Measurements from ENCODE around the gene PTPRN.

Gene PTPRN

GRCh38 chr2:219308142-219309101 is 779 bp downstream of the PTPRN start:
- Histone ChIP-seq H3K9ac (ENCODE audit: low read length) (no peak overlapping the region), H3K4me3 (ENCODE audit: low read depth, low read length, poor library complexity, severe bottlenecking) (no peak overlapping the region), H3K9me2 (ENCODE audit: low read depth, low read length) (no peaks in the 10 kb centered on the region), H3K27me3 (ENCODE audit: insufficient read depth, low read length) (no peaks in the 10 kb centered on the region), H3K79me2 (ENCODE audit: insufficient read depth, low read length) (no peaks in the 10 kb centered on the region), H3K27ac (ENCODE audit: low read depth, low read length, poor library complexity, severe bottlenecking) (no peak overlapping the region), H3K4me1 (ENCODE audit: insufficient read depth, low read length, severe bottlenecking) (no peaks in the 10 kb centered on the region), H3K4me2 (ENCODE audit: low read length) (no peak overlapping the region), H2AFZ (ENCODE audit: low read length) (no peak overlapping the region), H3K36me3 (ENCODE audit: insufficient read depth, low read length) (no peaks in the 10 kb centered on the region), H3F3A (ENCODE audit: insufficient read depth, low read length) (no peaks in the 10 kb centered on the region), H3K9me3 (ENCODE audit: low read length) (no peaks in the 10 kb centered on the region), H4K20me1 (ENCODE audit: insufficient read depth, low read length) (no peaks in the 10 kb centered on the region)
- TF ChIP-seq EZH2 (IDR thresholded peaks at IDR 0.05; ENCODE audit: borderline replicate concordance, low read length), result no peak
- no peak for TF ChIP-seq CTCF (IDR thresholded peaks at IDR 0.05; ENCODE audit: low read length)

GRCh38 chr2:219306047-219306446 is 3.2 kb downstream of the PTPRN start:
- Histone ChIP-seq H3K27ac (ENCODE audit: low read depth, low read length, poor library complexity, severe bottlenecking) (no peak overlapping the region), H2AFZ (ENCODE audit: low read length) (no peak overlapping the region), H3K9me2 (ENCODE audit: low read depth, low read length) (no peaks in the 10 kb centered on the region), H3K36me3 (ENCODE audit: insufficient read depth, low read length) (no peaks in the 10 kb centered on the region), H3K4me2 (ENCODE audit: low read length) (no peak overlapping the region), H3K4me1 (ENCODE audit: insufficient read depth, low read length, severe bottlenecking) (no peaks in the 10 kb centered on the region), H3K9me3 (ENCODE audit: low read length) (no peaks in the 10 kb centered on the region), H3F3A (ENCODE audit: insufficient read depth, low read length) (no peaks in the 10 kb centered on the region), H3K9ac (ENCODE audit: low read length) (no peak overlapping the region), H3K79me2 (ENCODE audit: insufficient read depth, low read length) (no peaks in the 10 kb centered on the region), H4K20me1 (ENCODE audit: insufficient read depth, low read length) (no peaks in the 10 kb centered on the region), H3K4me3 (ENCODE audit: low read depth, low read length, poor library complexity, severe bottlenecking) (no peak overlapping the region), H3K27me3 (ENCODE audit: insufficient read depth, low read length) (no peaks in the 10 kb centered on the region)
- TF ChIP-seq EZH2 (IDR thresholded peaks at IDR 0.05; ENCODE audit: borderline replicate concordance, low read length), result no peak

GRCh38 chr2:219304223-219304622 is 5.0 kb downstream of the PTPRN start:
- Histone ChIP-seq H3K27ac (ENCODE audit: low read depth, low read length, poor library complexity, severe bottlenecking) (no peak overlapping the region), H3K79me2 (ENCODE audit: insufficient read depth, low read length) (no peaks in the 10 kb centered on the region), H3K9me2 (ENCODE audit: low read depth, low read length) (no peaks in the 10 kb centered on the region), H3K4me2 (ENCODE audit: low read length) (no peak overlapping the region), H3K4me1 (ENCODE audit: insufficient read depth, low read length, severe bottlenecking) (no peaks in the 10 kb centered on the region), H3K36me3 (ENCODE audit: insufficient read depth, low read length) (no peaks in the 10 kb centered on the region), H3K9ac (ENCODE audit: low read length) (no peak overlapping the region), H2AFZ (ENCODE audit: low read length) (no peak overlapping the region), H3K27me3 (ENCODE audit: insufficient read depth, low read length) (0 out of 2 replicates have a peak, but pooled peaks cover 3% of the 10 kb centered on the region), H3K4me3 (ENCODE audit: low read depth, low read length, poor library complexity, severe bottlenecking) (no peak overlapping the region), H3K9me3 (ENCODE audit: low read length) (no peaks in the 10 kb centered on the region), H3F3A (ENCODE audit: insufficient read depth, low read length) (no peaks in the 10 kb centered on the region), H4K20me1 (ENCODE audit: insufficient read depth, low read length) (no peaks in the 10 kb centered on the region)
- TF ChIP-seq CTCF (IDR thresholded peaks at IDR 0.05; ENCODE audit: low read length), result no peak
